Spleen (tissue), 7 donors: ENCODE measurements around the gene STAG1.

ENCODE experiments used
- POLR2A ChIP-seq, 3 donors: fragments of 450-650 bp; IDR thresholded peaks; one replicate each; pipeline ENCODE4 v1.5.1; 2017; ENCODE audit warnings: antibody characterized with exemption in 3 of 3, mild to moderate bottlenecking in 1 of 3
- POLR2AphosphoS5 ChIP-seq, 3 donors: sonication (generic); formaldehyde crosslinking; IDR thresholded peaks; one replicate each; pipeline ENCODE4 v1.5.1; 2017; ENCODE audit warnings: antibody characterized with exemption in 3 of 3
- TF ChIP-seq, protein P1 (sequence below), 11 experiments: fragments of 200-600 bp in 7 of 11; fragments of 450-650 bp in 4 of 11; sonication (generic) in 4 of 11; IDR thresholded peaks in 8 of 11; conservative IDR thresholded peaks in 3 of 11; 1 replicate in 7 of 11; 2 replicates in 4 of 11; pipeline versions ENCODE4 v1.4.0 to v1.8.0; 2016 to 2021; ENCODE audit warnings: antibody characterized with exemption in 11 of 11, inconsistent platforms in 4 of 11, mild to moderate bottlenecking in 1 of 11
- donor health status: DM: no; HTN: no; CAD: no; lungs with moderate emphysema.
- donor health status: DM: no; HTN: no; CAD: no.
- donor health status: DM: no; HTN: no; CAD: no.

DNA sequence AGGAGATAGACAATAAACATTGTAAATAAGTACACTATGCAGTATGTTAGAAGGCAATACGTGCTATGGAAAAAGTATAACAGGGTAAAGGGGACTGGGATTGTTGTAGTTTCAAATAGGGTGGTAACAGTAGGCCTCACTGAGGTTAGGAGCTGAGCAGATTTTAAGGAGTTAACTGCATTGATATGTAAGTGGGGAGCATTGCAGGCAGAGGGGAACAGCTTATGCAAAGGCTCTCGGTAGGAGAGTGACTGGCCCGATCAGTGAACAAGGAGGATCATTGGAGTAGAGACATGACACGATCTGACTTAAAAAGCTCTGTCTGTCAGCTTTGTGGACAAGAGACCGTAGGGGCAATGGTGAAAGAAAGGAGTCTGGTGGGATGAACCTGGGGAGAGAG is 455.2 kb downstream of the STAG1 start:
- TF ChIP-seq, protein P1, sequence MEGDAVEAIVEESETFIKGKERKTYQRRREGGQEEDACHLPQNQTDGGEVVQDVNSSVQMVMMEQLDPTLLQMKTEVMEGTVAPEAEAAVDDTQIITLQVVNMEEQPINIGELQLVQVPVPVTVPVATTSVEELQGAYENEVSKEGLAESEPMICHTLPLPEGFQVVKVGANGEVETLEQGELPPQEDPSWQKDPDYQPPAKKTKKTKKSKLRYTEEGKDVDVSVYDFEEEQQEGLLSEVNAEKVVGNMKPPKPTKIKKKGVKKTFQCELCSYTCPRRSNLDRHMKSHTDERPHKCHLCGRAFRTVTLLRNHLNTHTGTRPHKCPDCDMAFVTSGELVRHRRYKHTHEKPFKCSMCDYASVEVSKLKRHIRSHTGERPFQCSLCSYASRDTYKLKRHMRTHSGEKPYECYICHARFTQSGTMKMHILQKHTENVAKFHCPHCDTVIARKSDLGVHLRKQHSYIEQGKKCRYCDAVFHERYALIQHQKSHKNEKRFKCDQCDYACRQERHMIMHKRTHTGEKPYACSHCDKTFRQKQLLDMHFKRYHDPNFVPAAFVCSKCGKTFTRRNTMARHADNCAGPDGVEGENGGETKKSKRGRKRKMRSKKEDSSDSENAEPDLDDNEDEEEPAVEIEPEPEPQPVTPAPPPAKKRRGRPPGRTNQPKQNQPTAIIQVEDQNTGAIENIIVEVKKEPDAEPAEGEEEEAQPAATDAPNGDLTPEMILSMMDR (IDR thresholded peaks at IDR 0.05 in 8 of 11, conservative IDR thresholded peaks at IDR 0.05 in 3 of 11), result no peak
- TF ChIP-seq POLR2A (IDR thresholded peaks at IDR 0.05), result no peak
- TF ChIP-seq POLR2AphosphoS5 (IDR thresholded peaks at IDR 0.05), result no peak
